ENCODE measurements around the gene SNX30. TPM values are rescaled to one million over a fixed set of nuclear protein-coding genes. Genes with fewer than 3 reads are reported as not detected.

SNX30 gene
- total RNA-seq, 1 experiment from 2014 or later = 12.7 TPM

GRCh38 chr9:112873773-112874405 lies 123.3 kb downstream of the SNX30 start:
- Histone ChIP-seq H3K4me3 (replicated peaks in 1 of 2; ENCODE audit: low read depth in 1 of 2, low read length in 2 of 2) (no peak overlapping the region), H3K9ac (ENCODE audit: low read length) (no peak overlapping the region), H3K4me2 (ENCODE audit: low read length) (no peak overlapping the region), H3K9me2 (ENCODE audit: insufficient read depth) (no peaks in the 10 kb centered on the region), H3K79me2 (ENCODE audit: insufficient read depth, low read length) (no peaks in the 10 kb centered on the region), H3K36me3 (ENCODE audit: control insufficient read depth in 1 of 2, insufficient read depth in 2 of 2, low read length in 2 of 2) (no peaks in the 10 kb centered on the region), H3K4me1 (ENCODE audit: control insufficient read depth in 1 of 2, insufficient read depth in 2 of 2, low read length in 2 of 2) (no peaks in the 10 kb centered on the region), H4K20me1 (ENCODE audit: insufficient read depth) (no peaks in the 10 kb centered on the region), H3K27ac (ENCODE audit: low read depth, low read length) (no peak overlapping the region), H3K9me3 (ENCODE audit: control insufficient read depth in 1 of 2, insufficient read depth in 1 of 2, low read depth in 1 of 2, low read length in 2 of 2) (no peaks in the 10 kb centered on the region), H3K27me3 (ENCODE audit: insufficient read depth, low read length) (no peaks in the 10 kb centered on the region), H2AFZ (ENCODE audit: low read depth, low read length, poor library complexity, severe bottlenecking) (no peak overlapping the region)
- intact Hi-C loops (cut with micrococcal nuclease) = no loop called here
- BruUV-seq (replicated peaks) = no TSS peak
- no peak for DNase-seq (ENCODE audit: low read depth, low spot score)
- no peak for ATAC-seq
- ChIA-PET RAD21 (ENCODE audit: low non-redundant PET in 1 of 2, low total read pairs in 2 of 2, uncharacterized antibody in 2 of 2, unreplicated experiment in 2 of 2) (no interaction called here), POLR2A (no interaction called here), CTCF (no interaction called here)
- TF ChIP-seq EGR1 (IDR thresholded peaks at IDR 0.05; ENCODE audit: low read depth) = no peak
- TF ChIP-seq POLR2A (IDR thresholded peaks at IDR 0.05; ENCODE audit: borderline replicate concordance, extremely low read depth, insufficient read depth, insufficient read length) = no peak
- no peak for TF ChIP-seq YY1 (IDR thresholded peaks at IDR 0.05; ENCODE audit: extremely low read depth, insufficient replicate concordance, low read depth, low read length)
- no peak for TF ChIP-seq SRF (IDR thresholded peaks at IDR 0.05; ENCODE audit: low read depth)
- TF ChIP-seq JUND (IDR thresholded peaks at IDR 0.05) = no peak
- TF ChIP-seq ELF1 (IDR thresholded peaks at IDR 0.05; ENCODE audit: borderline replicate concordance, low read depth) = no peak
- no peak for TF ChIP-seq RAD21 (IDR thresholded peaks at IDR 0.05; ENCODE audit: low read depth)
- no peak for TF ChIP-seq ZNF274 (IDR thresholded peaks at IDR 0.05; ENCODE audit: low read depth, low read length)
- TF ChIP-seq MAX (IDR thresholded peaks at IDR 0.05) = no peak
- no peak for TF ChIP-seq REST (IDR thresholded peaks at IDR 0.05; ENCODE audit: low read depth)
- no peak for TF ChIP-seq CEBPB (IDR thresholded peaks at IDR 0.05; ENCODE audit: low read depth)
- no peak for TF ChIP-seq SP1 (IDR thresholded peaks at IDR 0.05; ENCODE audit: low read depth)
- TF ChIP-seq CBX3 (IDR thresholded peaks at IDR 0.05; ENCODE audit: low read depth) = no peak
- TF ChIP-seq, protein P1, sequence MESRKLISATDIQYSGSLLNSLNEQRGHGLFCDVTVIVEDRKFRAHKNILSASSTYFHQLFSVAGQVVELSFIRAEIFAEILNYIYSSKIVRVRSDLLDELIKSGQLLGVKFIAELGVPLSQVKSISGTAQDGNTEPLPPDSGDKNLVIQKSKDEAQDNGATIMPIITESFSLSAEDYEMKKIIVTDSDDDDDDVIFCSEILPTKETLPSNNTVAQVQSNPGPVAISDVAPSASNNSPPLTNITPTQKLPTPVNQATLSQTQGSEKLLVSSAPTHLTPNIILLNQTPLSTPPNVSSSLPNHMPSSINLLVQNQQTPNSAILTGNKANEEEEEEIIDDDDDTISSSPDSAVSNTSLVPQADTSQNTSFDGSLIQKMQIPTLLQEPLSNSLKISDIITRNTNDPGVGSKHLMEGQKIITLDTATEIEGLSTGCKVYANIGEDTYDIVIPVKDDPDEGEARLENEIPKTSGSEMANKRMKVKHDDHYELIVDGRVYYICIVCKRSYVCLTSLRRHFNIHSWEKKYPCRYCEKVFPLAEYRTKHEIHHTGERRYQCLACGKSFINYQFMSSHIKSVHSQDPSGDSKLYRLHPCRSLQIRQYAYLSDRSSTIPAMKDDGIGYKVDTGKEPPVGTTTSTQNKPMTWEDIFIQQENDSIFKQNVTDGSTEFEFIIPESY (IDR thresholded peaks at IDR 0.05; ENCODE audit: extremely low read depth, insufficient replicate concordance, low read length) = no peak
